ENCODE data around the gene LAMP5.

LAMP5 gene

GRCh38 chr20:9478771-9479170, 35.6 kb upstream of the LAMP5 start:
- H3K79me2 ChIP-seq (ENCODE audit: insufficient read depth, low read length): no peaks in the 10 kb centered on the region
- H3K9me3 ChIP-seq (ENCODE audit: insufficient read depth, low read length): no peaks in the 10 kb centered on the region
- H3K4me3 ChIP-seq (ENCODE audit: insufficient read depth, low read length, poor library complexity, severe bottlenecking): no peak overlapping the region
- H3K27me3 ChIP-seq (ENCODE audit: low read length): no peaks in the 10 kb centered on the region
- no peak overlapping the region for H3K4me2 ChIP-seq (ENCODE audit: low read depth, low read length, poor library complexity, severe bottlenecking)
- no peaks in the 10 kb centered on the region for H3F3A ChIP-seq (ENCODE audit: insufficient read depth)
- H3K9me2 ChIP-seq (replicated peaks; ENCODE audit: insufficient read depth, low read length): no peaks in the 10 kb centered on the region
- H4K20me1 ChIP-seq (ENCODE audit: low read depth, low read length): no peaks in the 10 kb centered on the region
- TF ChIP-seq EZH2phosphoT487 (conservative IDR thresholded peaks at IDR 0.05; ENCODE audit: low read length) (no peak), CTCF (IDR thresholded peaks at IDR 0.05; ENCODE audit: insufficient read depth, low read length, poor library complexity, severe bottlenecking) (no peak)
- no peak overlapping the region for H2AFZ ChIP-seq (ENCODE audit: low read depth, low read length, severe bottlenecking)
- no peak overlapping the region for H3K9ac ChIP-seq (ENCODE audit: low read length)
- H3K27ac ChIP-seq (ENCODE audit: low read depth, low read length): no peak overlapping the region
- no peaks in the 10 kb centered on the region for H3K36me3 ChIP-seq (ENCODE audit: low read length)

GRCh38 chr20:9480066-9480465, 34.3 kb upstream of the LAMP5 start:
- Histone ChIP-seq H3K4me3 (ENCODE audit: insufficient read depth, low read length, poor library complexity, severe bottlenecking) (no peak overlapping the region), H3K36me3 (ENCODE audit: low read length) (no peaks in the 10 kb centered on the region), H3K27me3 (ENCODE audit: low read length) (no peaks in the 10 kb centered on the region), H3F3A (ENCODE audit: insufficient read depth) (no peaks in the 10 kb centered on the region), H3K27ac (ENCODE audit: low read depth, low read length) (no peak overlapping the region), H3K9me2 (replicated peaks; ENCODE audit: insufficient read depth, low read length) (no peaks in the 10 kb centered on the region), H3K9ac (ENCODE audit: low read length) (no peak overlapping the region), H3K9me3 (ENCODE audit: insufficient read depth, low read length) (no peaks in the 10 kb centered on the region), H3K79me2 (ENCODE audit: insufficient read depth, low read length) (no peaks in the 10 kb centered on the region), H3K4me2 (ENCODE audit: low read depth, low read length, poor library complexity, severe bottlenecking) (no peak overlapping the region), H4K20me1 (ENCODE audit: low read depth, low read length) (no peaks in the 10 kb centered on the region), H2AFZ (ENCODE audit: low read depth, low read length, severe bottlenecking) (no peak overlapping the region)
- no peak for TF ChIP-seq CTCF (IDR thresholded peaks at IDR 0.05; ENCODE audit: insufficient read depth, low read length, poor library complexity, severe bottlenecking)
- no peak for TF ChIP-seq EZH2phosphoT487 (conservative IDR thresholded peaks at IDR 0.05; ENCODE audit: low read length)

DNA sequence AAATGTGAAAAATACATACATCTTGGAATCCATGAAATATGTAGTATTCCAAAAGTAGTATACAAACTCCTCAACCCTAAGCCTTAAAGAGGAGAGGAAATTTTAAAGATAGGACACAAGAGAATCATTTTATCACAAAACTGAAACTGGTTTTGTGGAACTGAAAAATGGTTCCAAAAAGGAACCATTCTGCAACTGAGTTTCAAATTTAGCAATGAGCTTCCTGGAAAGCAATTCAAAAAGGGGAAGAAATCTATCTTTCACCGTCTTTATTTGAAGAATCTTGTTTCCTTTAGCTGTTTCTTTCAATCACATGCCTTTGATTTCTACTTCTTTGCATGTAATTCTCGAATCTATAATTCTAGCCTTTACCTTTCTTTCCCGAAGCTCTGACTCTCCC, 32.2 kb upstream of the LAMP5 start:
- no peak overlapping the region for H2AFZ ChIP-seq (ENCODE audit: low read depth, low read length, severe bottlenecking)
- no peaks in the 10 kb centered on the region for H3K36me3 ChIP-seq (ENCODE audit: low read length)
- no peak overlapping the region for H3K9ac ChIP-seq (ENCODE audit: low read length)
- TF ChIP-seq CTCF (IDR thresholded peaks at IDR 0.05; ENCODE audit: insufficient read depth, low read length, poor library complexity, severe bottlenecking) (no peak), EZH2phosphoT487 (conservative IDR thresholded peaks at IDR 0.05; ENCODE audit: low read length) (no peak)
- H4K20me1 ChIP-seq (ENCODE audit: low read depth, low read length): no peaks in the 10 kb centered on the region
- H3K27me3 ChIP-seq (ENCODE audit: low read length): no peaks in the 10 kb centered on the region
- no peaks in the 10 kb centered on the region for H3K9me3 ChIP-seq (ENCODE audit: insufficient read depth, low read length)
- no peak overlapping the region for H3K4me3 ChIP-seq (ENCODE audit: insufficient read depth, low read length, poor library complexity, severe bottlenecking)
- H3K79me2 ChIP-seq (ENCODE audit: insufficient read depth, low read length): no peaks in the 10 kb centered on the region
- no peak overlapping the region for H3K4me2 ChIP-seq (ENCODE audit: low read depth, low read length, poor library complexity, severe bottlenecking)
- no peak overlapping the region for H3K27ac ChIP-seq (ENCODE audit: low read depth, low read length)
- no peaks in the 10 kb centered on the region for H3K9me2 ChIP-seq (replicated peaks; ENCODE audit: insufficient read depth, low read length)
- no peaks in the 10 kb centered on the region for H3F3A ChIP-seq (ENCODE audit: insufficient read depth)

DNA sequence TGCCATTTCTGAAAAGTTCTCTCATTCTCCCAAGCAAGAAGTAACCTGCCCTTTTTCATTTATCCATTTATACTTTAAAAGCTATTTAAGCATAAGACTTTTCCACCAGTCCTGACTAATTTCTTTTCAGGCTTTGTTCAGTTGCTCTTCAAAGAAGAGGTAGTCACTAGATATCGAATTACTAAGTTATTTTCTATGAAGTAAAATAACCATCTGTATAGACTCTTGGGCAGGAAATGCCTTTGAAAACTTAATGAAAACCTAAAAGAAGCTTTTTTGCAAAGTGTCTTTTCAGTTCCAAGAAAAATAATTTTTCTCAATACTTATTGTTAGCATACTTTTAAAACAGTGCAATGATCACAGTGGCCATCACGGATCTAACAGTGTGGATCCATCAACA, 31.3 kb upstream of the LAMP5 start:
- Histone ChIP-seq H3K79me2 (ENCODE audit: insufficient read depth, low read length) (no peaks in the 10 kb centered on the region), H3K27ac (ENCODE audit: low read depth, low read length) (no peak overlapping the region), H3K36me3 (ENCODE audit: low read length) (no peaks in the 10 kb centered on the region), H3K9me3 (ENCODE audit: insufficient read depth, low read length) (no peaks in the 10 kb centered on the region), H3K4me3 (ENCODE audit: insufficient read depth, low read length, poor library complexity, severe bottlenecking) (no peak overlapping the region), H3K27me3 (ENCODE audit: low read length) (no peaks in the 10 kb centered on the region), H3K9me2 (replicated peaks; ENCODE audit: insufficient read depth, low read length) (no peaks in the 10 kb centered on the region), H3F3A (ENCODE audit: insufficient read depth) (no peaks in the 10 kb centered on the region), H2AFZ (ENCODE audit: low read depth, low read length, severe bottlenecking) (no peak overlapping the region), H3K4me2 (ENCODE audit: low read depth, low read length, poor library complexity, severe bottlenecking) (no peak overlapping the region), H3K9ac (ENCODE audit: low read length) (no peak overlapping the region), H4K20me1 (ENCODE audit: low read depth, low read length) (no peaks in the 10 kb centered on the region)
- TF ChIP-seq EZH2phosphoT487 (conservative IDR thresholded peaks at IDR 0.05; ENCODE audit: low read length) (no peak), CTCF (IDR thresholded peaks at IDR 0.05; ENCODE audit: insufficient read depth, low read length, poor library complexity, severe bottlenecking) (no peak)

Data from SU-DHL-6 (cell line).